ENCODE data around the gene JAML. TPM values are rescaled to one million over a fixed set of nuclear protein-coding genes. Genes with fewer than 3 reads are reported as not detected.

Gene JAML
- total and polyA plus RNA-seq, 2 of the 4 experiments (the other 2 are of a cell fraction) = not detected

- no peak overlapping the region for H3K4ac ChIP-seq (ENCODE audit: low read depth, low read length)
- H3K9me3 ChIP-seq (ENCODE audit: control insufficient read depth, insufficient read depth, low read length) = no peaks in the 10 kb centered on the region
- H4K91ac ChIP-seq (ENCODE audit: insufficient read depth, low read depth, low read length) = no peak overlapping the region
- H2AFZ ChIP-seq (replicated peaks; ENCODE audit: low read length, poor library complexity) = no peak overlapping the region
- H2BK120ac ChIP-seq (ENCODE audit: low read depth, low read length) = no peak overlapping the region
- no peak overlapping the region for H3K14ac ChIP-seq (replicated peaks; ENCODE audit: low read depth, low read length)
- in situ Hi-C loops (cut with MboI; ENCODE audit: low sequenced_read_pairs) (no loop called here), intact Hi-C loops (cut with micrococcal nuclease) (no loop called here), dilution Hi-C loops (cut with HindIII; ENCODE audit: low sequenced_read_pairs, unreplicated experiment) (no loop called here)
- no peak for DNase-seq
- no peak for ATAC-seq (ENCODE audit: low read depth)
- H3K9ac ChIP-seq (ENCODE audit: low read depth, low read length) = no peak overlapping the region
- no peak overlapping the region for H3K23ac ChIP-seq (ENCODE audit: low read depth, low read length)
- WGBS, 2 experiments (ENCODE audit: extremely low coverage in 2 of 2, insufficient read length in 1 of 2) = no CpG with 5 or more reads among the region's 2 CpGs
- no peak overlapping the region for H2BK15ac ChIP-seq (ENCODE audit: low read depth, low read length)
- H3K18ac ChIP-seq (ENCODE audit: low read depth, low read length) = no peak overlapping the region
- H3K27ac ChIP-seq (ENCODE audit: insufficient read depth, low read length) = no peak overlapping the region
- H3K4me1 ChIP-seq (ENCODE audit: control insufficient read depth, insufficient read depth, low read length) = no peaks in the 10 kb centered on the region
- no peak overlapping the region for H2AK5ac ChIP-seq (ENCODE audit: low read depth, low read length)
- no peak overlapping the region for H3K56ac ChIP-seq (ENCODE audit: extremely low read depth, insufficient read depth, low read length)
- H2BK5ac ChIP-seq (ENCODE audit: low read depth, low read length, poor library complexity, severe bottlenecking) = no peak overlapping the region
- H4K5ac ChIP-seq (ENCODE audit: low read depth, low read length) = no peak overlapping the region
- H3K36me3 ChIP-seq (ENCODE audit: control insufficient read depth, insufficient read depth, low read length) = no peaks in the 10 kb centered on the region
- peaks cover 18% of the 10 kb centered on the region for H3K27me3 ChIP-seq (ENCODE audit: control insufficient read depth, insufficient read depth, low read length)
- H4K20me1 ChIP-seq (ENCODE audit: insufficient read depth, low read length) = no peaks in the 10 kb centered on the region
- H3K4me3 ChIP-seq (ENCODE audit: insufficient read depth, low read depth, low read length) = no peak overlapping the region
- H2AK9ac ChIP-seq (replicated peaks; ENCODE audit: low read depth, low read length, poor library complexity) = no peak overlapping the region
- no TSS peak for BruUV-seq (replicated peaks)
- TF ChIP-seq SMC3 (IDR thresholded peaks at IDR 0.05; ENCODE audit: low read depth, low read length) (no peak), CEBPB (IDR thresholded peaks at IDR 0.05; ENCODE audit: low read depth, low read length) (no peak), BHLHE40 (IDR thresholded peaks at IDR 0.05; ENCODE audit: low read depth, low read length) (no peak), FOS (IDR thresholded peaks at IDR 0.05; ENCODE audit: low read depth, low read length) (no peak), ELK1 (IDR thresholded peaks at IDR 0.05; ENCODE audit: borderline replicate concordance, low read depth, low read length) (no peak), RCOR1 (IDR thresholded peaks at IDR 0.05; ENCODE audit: insufficient replicate concordance, low read length) (no peak), MAZ (IDR thresholded peaks at IDR 0.05; ENCODE audit: borderline replicate concordance, low read depth, low read length) (no peak), NFE2L2 (IDR thresholded peaks at IDR 0.05; ENCODE audit: low read depth, low read length) (no peak), CHD1 (IDR thresholded peaks at IDR 0.05; ENCODE audit: low read depth, low read length) (no peak), CTCF (conservative IDR thresholded peaks at IDR 0.05; ENCODE audit: low read depth, low read length) (no peak), RAD21 (IDR thresholded peaks at IDR 0.05; ENCODE audit: low read length) (no peak), RFX5 (IDR thresholded peaks at IDR 0.05; ENCODE audit: low read depth, low read length) (no peak), POLR2A (IDR thresholded peaks at IDR 0.05; ENCODE audit: low read depth, low read length) (no peak), MXI1 (IDR thresholded peaks at IDR 0.05; ENCODE audit: borderline replicate concordance, low read depth, low read length) (no peak), USF2 (IDR thresholded peaks at IDR 0.05; ENCODE audit: low read depth, low read length) (no peak), MAFK (IDR thresholded peaks at IDR 0.05; ENCODE audit: low read depth, low read length) (no peak)
- H3K9me1 ChIP-seq (ENCODE audit: insufficient read depth, low read length) = no peaks in the 10 kb centered on the region
- no peak overlapping the region for H4K8ac ChIP-seq (ENCODE audit: low read depth in 2 of 2, low read length in 2 of 2)
- no peak overlapping the region for H2BK20ac ChIP-seq (ENCODE audit: low read depth, low read length)
- H3K79me1 ChIP-seq (ENCODE audit: low read depth in 1 of 2, low read length in 2 of 2) = no peaks in the 10 kb centered on the region
- ChIA-PET POLR2A (ENCODE audit: unreplicated experiment) (no interaction called here), CTCF (no interaction called here)
- H3K4me2 ChIP-seq (ENCODE audit: low read depth, low read length) = no peak overlapping the region
Observed at GRCh38 chr11:118207079-118207478, 17.7 kb downstream of the JAML start.
